Occipital lobe (tissue), 2 donors: Measurements from ENCODE around the gene AANAT. TPM values are rescaled to one million over a fixed set of nuclear protein-coding genes. Genes with fewer than 3 reads are reported as not detected.

Experiments used
- DNase-seq: peaks from one replicate; lab custom pipeline; 2025; lab: John Stamatoyannopoulos, UW
- total RNA-seq: library from RNA; depleted of rRNA; stranded (reverse); fragments of >200 nt; gene quantifications from one replicate; pipeline ENCODE4 v1.2.3, GENCODE V29; 2014

The AANAT gene
- total RNA-seq = not detected

DNA sequence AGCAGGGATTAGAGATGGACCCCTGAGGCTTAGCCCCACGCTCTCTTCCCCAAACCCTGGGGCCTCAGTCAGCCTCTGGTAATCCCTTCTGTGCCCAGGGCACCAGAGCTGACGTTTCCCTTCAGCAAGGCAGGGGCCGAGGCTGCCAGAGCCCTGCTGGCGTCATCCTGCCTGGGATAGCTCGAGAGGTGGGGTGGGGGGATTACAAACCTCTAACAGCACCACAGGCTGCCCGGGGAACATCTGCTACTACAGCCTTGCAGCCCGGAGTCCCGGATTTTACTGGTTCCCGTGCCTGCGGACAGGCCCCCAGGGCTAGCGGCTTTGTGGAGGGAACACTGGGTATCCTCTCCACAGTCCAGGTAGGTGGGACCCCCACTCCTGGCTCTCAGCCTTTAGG, at the start of gene AANAT:
TSS of gene AANAT (plus strand) at position 238 of the 400 bp plus-strand sequence. CDS start 1,144 bp downstream, outside the sequence.
- no peak for DNase-seq

DNA sequence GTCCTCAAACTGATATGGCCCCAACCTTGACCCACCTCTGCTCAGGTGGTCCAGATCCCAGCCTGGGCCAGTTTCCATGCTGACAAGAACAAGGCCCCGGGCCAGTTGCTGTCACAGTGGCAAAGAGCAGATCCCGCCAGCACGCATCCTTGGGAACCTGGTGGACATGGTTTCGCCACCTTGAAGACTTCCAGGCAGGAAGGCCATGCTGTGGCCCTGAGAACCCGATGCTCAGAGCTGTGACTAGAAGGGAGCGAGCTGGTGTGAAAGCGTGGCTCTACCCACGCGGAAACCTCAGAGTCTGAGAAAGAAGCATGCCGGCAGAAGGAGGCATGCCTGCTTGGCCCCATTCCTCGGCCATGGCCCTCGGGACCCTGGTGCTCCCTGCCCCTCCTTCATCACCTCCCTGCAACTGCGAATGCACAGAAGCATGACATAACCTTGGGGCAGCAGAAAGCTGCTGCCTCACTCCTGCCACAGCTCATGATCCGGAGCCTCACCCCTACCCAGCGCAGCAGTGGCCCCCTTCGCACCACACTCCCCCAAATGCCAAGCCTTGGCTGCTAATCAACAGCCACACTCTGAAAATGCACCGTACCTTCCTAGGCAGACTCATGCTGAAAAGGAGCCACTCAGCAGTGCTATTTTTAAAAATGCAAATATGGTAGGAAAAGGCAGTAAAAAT, 47.7 kb upstream of the AANAT start:
- DNase-seq = no peak

DNA sequence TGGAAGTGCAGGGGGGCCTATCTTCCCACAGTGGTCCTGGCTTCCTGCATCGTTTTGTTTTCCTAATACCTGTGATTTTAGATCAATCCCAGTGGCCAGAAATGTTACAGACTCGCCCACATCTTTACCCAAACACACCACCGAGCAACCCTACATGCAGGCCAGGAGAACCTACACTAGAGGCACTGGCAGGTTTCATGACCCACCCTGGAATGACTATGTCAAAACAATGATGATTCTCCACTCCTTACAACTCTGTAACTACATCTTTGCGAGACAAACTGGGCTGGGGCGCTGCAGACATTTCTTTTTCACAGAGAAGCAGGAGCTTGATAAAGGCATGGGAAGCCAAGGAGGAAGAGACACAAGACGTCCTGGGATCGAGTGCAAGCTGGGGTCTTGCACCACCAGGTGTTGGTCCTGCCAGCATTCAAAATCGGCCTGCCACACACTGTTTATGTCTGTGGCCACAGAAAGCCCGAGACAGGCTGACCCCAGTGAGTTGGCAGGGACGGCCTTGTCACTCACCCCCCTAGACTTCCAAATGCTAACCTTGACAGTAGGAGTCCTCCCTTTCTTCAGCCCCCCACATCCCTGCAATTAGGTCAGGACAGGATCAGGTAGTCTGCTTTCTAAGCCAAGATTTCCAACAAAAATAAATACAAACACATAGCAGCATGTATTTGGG, 46.9 kb upstream of the AANAT start:
- no peak for DNase-seq

DNA sequence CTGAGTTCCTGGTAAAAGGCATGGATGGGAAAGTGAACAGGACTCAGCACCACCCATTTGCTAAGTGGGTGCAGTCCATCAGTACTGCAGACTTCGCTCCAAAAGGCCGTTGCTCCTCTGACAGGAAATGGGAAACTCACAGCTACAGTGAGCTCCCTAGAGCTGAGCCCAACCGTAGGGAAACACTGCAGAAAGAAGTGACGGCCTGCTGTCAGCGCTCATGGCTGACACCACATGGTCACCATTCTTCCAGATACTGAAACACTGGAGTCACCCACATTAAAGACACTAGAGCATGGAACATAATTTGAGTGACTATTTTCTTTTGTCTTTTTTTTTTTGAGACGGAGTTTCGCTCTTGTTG, 46.4 kb upstream of the AANAT start:
- DNase-seq = no peak

DNA sequence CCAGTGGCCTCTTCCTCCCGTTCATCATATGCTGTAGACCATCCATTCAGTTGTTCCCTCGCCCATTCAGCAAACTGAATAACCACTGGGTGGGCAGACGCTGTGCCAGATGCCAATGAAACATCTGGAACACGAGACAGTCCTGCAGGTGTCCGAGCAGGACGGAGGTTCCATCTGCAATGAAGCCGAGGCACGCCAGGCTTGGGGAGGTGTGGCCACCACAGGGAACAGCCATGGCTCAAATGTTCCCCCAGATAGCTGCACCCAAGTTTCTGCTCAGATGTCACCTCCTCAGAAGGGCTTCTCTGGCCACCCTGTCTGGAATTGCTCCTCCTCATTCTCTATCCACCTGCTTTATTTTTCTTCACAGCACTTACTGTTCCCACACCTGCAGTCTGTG, 45.0 kb upstream of the AANAT start:
- no peak for DNase-seq

DNA sequence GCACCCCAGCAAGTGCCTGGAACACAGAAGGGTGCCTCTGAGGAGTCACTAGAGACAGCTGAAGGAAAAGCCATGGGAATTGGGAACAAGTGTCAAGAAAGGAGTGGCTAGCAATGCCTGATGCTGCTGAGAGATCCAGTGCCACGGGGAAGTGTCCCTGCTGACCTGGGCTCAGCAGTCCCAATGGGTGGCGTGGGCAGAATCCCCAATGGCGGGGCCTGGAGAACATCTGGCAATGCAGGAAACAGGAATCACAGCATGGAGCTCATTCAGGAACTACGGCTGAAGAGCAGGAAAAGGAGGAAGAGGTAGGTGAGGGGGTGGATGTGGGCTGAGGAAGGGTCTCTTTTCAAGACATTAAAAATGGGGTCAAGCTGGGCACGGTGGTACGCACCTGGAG, 44.5 kb upstream of the AANAT start:
- no peak for DNase-seq

DNA sequence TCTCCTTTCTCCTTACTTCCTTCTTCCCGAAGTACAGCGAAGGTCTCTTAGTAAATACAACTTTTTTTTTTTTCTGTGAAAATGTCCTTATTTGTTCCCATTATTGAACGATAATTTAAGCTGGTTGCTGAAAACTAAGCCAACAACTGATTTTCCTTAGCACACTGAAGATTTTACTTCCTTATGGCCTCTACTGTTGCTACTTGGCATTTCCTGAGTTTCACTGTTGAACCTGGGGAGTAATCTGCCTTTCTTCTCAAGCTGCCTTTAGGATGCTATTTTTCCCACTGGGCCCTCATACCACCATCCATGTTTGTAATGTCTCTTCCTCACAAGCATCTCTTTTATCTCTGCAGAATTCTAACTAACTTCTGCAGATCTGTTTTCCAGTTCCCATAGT, 40.5 kb upstream of the AANAT start:
- no peak for DNase-seq

DNA sequence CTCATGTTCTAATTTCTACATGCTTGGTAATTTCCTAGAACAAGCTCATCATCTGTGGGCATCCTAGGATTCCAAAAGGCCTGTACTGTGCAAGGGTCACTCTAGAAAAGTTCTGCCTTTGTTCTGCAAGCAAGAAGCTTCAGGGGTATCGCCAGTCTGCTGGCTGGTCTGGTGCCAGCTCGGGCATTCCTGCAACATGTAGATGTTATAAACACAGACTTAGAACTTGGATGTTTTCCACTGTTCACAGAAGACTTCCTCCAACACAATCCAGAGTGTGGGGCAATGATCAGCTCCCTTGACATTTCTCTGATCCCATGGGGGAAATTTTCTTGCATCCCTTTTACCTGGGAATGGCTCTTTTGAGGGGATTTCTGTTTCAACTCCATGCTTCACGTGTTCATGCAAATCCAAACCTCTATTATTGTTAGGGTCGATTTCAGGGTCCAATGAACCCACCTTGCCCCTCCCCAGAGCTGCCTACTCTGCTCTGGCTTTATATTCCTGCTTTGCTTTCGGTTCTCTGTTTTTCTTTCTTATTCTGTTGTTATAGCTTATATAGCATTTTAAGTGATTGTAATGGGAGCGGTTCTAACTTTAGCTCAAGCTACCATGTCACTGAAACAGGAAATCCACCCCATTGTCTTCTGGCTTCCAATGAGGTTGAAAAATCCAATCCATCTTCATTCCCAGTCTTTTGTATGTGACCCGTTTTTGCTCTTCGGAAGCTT, 39.7 kb upstream of the AANAT start:
- no peak for DNase-seq

DNA sequence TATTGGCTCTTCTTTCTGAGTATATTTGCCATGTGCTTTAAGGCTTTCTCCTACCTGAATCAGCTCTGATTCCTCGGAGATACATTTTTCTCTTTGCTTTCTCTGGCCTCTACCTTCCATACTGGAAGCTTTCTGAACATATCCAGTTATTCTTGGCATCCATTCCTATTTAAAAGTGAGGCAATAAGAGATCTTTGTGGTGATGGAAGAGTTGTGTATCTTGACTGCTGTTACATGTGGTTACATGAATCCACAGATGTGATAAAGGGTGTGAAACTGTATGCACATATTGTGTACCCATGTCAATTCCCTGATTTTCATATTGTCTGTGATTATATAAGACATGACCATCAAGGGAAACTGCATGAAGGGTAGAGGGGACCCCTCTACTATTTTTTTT, 38.9 kb upstream of the AANAT start:
- no peak for DNase-seq

DNA sequence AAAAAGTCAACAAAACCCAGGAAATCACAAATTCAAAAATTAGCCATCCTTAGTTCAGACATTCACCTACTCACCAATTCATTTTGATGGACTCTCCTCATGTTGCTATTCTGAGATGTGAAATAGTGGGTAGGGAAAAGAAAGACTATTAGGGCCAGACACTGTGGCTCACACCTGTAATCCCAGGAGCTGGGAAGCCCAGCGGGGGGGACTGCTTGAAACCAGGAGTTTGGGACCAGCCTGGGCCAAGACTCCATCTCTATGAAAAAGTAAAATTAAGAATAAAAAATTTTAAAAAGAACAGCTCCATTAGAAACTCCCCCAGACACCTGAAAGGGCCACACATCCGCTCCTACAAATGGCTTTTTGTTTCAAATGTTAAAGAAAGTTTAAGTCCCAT, 35.9 kb upstream of the AANAT start:
- no peak for DNase-seq

DNA sequence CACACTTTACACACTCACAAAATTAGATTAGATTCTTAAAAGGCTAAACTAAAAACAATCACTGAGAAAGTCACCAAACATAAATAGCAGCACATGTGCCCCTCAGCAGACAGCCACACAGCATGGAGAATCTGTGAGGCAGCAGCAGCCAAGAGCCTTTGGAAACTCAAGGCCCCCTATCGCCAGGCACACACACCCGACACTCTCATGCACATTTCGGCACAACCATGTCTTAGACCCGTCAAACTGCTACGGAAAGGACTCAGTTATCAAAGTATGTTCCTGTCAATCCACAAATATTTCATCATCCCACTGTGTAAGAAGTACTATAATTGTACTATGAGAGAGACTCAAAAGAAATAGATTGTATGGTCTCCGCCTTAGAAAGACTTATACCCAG, 35.4 kb upstream of the AANAT start:
- no peak for DNase-seq

DNA sequence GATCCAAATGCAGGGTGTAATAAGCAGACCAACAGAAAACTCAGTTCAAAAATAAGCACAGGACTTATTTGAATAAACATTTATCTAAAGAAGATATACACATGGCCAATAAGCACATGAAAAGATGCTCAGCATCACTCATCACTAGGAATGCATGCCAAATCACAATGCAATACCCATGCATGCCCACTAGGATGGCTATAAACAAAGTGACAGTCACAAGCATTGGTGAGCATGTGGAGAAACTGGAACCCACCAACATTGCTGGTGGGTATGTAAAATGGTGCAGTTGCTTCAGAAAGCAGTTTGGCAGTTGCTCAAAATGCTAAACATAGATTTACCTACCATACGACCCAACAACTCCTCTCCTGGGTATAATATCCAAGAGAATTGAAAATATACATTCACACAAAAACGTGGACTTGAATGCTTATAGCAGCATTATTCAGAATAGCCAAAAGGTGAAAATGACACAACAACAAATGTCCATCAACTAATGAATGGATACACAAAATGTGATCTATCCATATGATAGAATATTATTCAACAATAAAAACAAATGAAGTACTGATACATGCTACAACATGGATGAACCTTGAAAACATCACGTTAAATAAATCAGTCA, 34.6 kb upstream of the AANAT start:
- DNase-seq = no peak

DNA sequence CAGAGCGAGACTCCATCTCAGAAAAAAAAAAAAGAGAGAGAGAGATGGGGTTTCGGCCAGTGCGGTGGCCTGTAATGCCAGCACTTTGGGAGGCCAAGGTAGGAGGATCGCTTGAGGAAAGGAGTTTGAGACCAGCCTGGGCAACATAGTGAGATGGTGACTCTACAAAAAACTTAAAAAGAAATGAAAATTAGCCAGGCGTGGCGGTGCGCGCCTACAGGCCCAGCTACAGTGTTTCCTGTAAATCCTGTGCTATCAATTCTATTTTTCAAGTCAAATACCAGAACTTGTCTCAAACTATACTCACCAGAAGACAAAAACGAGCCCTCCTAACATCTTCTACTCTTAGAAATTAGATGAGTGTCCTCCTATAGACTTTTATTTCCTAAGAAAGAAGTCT, 33.7 kb upstream of the AANAT start:
- DNase-seq = no peak

DNA sequence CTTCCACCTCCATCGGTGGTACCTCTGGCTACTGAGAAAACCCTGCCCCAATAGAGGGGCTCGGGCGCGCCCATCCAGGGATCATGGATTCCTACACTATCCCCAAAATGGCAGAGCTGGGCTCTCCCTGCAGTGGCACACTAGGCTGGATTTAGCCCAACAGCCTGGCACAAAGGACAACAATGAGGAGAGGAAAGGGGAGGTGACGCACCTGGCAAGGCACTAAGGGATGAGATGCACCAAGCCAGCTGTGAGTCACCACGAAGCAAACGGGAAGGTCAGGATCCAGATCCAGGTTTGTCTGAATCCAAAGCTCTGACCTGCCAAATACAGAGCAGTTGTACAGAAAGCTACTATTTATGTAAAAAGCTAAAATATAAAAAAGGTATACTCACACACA, 32.5 kb upstream of the AANAT start:
- no peak for DNase-seq

DNA sequence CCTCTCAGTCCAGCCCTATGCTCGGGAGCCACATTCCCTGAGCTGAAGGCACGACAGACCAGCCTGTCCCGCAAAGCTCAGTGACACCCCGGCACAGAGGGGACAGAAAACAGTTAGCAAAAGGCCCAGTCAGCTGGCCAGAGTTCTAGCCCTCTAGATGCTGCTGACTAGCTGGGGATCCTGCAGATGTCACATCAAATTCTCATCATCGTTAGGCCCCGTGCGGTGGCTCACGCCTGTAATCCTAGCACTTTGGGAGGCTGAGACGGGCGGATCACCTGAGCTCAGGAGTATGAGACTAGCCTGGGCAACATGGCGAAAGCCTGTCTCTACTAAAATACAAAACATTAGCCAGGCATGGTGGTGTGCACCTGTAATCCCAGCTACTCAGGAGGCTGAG, 31.7 kb upstream of the AANAT start:
- no peak for DNase-seq

DNA sequence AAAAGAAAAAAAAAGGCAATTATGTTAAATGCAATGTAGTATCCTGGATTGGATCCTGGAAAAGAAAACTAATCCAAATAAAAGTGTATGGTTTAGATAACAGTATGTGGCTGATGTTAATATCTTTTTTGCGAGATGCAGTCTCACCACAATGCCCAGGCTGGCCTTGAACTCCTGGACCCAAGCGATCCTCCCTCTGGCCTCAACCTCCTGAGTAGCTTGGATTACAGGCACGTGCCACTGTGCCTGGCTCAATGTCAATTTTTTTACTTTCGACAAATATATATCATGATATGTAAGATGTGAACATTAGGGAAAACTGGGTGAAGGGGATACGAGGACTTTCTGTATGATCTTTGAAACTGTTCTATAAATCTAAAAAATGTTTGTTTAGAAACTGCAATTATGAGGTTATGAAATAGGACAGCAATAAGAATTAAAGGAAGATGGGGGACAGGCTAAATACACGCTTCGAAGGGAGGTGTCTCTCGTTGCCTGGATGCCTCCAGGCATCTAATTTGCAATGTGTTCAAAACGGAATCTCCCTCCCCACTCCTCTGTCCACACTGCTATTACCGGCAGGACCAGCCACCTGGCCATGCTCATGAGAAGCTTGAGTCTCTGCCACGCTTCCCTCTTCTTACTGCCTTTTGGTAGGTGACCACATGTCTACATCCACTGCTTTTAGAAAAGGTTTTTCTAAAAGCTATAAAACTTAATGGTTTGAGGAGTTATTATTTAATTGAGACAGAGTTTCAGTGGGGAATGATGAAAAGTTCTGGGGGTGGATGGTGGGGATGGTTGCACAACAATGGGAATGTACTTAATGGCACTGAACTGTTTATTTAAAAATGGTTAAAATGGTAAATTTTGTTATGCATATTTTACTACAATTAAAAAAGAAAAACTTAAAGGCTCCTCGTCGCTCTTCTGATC, 29.7 kb upstream of the AANAT start:
- no peak for DNase-seq

DNA sequence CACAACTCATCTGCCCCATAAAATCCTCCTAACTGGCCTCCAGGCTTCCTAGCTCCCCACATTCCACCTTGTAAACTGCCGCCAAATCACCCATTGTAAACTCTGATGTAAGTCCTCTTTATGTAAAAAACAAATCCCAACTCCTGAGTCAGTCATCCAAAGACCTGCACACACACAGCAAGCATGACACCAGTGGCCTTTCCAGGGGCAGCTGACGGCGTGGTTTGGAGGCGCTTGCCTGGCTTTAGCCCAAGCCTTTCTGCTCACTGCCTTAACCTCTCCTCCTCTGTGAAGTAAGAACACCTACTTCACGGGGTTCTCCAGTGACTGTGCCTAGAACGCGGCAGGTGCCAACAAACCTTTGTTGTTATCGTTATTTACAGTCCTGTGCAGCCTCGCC, 28.5 kb upstream of the AANAT start:
- DNase-seq = no peak

DNA sequence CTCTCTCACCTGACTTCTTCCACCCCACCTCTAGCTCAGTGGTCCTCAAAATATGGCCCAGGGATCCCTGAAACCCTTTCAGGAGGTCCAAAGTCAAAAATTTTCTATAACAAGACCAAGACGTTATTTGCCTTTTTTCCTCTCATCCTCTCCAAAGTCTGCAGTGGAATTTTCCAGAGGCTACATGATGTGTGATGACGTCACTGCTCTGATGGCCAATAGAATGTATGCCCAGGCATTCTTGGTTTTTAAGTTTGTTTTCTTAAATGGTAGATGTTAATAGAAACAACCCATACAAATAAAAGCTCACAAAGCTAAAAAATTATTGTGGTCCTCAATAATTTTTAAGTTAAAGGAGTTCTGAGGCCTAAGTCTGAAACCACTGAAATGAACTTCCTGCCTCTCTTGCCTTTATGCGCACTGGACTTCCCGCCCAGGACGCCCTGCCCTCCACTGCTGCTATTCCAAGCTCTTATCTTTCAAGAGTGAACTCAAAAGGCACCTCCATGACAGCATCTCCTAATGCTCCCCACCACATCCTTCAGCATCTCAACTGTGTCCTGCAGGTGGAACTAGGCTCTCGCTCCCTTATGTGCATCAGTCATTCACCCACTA, 28.0 kb upstream of the AANAT start:
- DNase-seq = no peak

DNA sequence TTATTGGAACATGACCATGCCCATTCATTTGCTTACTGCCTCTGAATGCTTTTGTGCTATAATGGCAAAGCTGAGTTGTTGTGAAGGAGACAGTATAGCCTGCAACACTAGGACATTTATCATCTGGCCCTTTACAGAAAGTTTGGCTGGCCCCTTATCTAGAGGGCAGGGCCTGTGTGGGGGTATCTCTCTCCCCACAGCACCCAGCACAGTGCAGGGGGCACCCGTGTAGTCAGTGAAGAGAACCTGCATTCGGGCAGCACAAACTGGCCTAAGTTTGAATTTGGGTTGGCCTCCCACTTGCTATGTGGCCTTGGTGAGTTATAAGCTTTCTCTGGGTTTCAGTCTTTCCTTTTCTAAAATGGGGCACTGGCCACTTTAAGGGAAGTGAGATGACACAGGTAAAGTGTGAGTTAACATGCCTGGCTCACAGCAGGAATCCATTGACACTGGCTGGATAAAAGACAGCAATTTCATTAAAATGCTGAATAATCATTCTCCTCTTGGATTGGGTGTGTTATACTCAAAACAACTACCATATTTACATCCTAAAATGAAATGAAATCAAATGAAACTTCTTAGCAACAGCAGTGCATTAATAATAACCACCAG, 26.5 kb upstream of the AANAT start:
- no peak for DNase-seq

DNA sequence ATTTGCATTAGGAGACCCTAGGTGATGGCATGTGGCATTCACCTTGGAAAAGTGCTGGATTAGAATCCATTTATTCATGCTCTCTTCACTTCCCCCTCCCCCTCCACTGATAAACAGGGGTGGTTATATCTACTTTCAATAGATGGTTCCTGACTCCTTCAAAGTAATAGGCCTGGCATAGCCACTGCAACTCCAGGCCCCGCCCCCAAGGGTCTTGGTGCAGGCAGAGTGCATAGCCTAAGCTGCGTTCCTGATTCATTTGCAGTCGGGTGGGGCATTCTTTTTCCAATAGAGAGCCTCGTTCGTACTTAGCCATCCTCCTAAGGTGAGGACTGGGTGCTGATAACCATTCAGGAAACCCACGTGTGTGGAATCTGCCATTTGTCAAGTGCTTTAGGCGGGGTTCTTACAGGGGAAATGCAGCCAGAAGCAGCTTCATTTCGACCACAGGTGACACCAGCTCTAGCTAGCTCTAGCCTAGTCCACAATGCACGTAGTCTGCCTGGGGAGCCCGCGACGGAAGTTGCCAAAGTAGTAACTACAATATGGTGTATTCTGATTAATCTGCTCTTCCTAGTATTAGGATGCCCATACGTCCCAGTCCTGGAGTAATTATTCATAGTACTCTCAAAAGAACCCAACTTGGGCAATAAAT, 25.6 kb upstream of the AANAT start:
- no peak for DNase-seq
